Measurements from ENCODE around the gene SLC39A8. TPM values are rescaled to one million over a fixed set of nuclear protein-coding genes. Genes with fewer than 3 reads are reported as not detected.

The SLC39A8 gene
- total RNA-seq, 2 donors from 2014 or later: 64.4 to 76.4 TPM

DNA sequence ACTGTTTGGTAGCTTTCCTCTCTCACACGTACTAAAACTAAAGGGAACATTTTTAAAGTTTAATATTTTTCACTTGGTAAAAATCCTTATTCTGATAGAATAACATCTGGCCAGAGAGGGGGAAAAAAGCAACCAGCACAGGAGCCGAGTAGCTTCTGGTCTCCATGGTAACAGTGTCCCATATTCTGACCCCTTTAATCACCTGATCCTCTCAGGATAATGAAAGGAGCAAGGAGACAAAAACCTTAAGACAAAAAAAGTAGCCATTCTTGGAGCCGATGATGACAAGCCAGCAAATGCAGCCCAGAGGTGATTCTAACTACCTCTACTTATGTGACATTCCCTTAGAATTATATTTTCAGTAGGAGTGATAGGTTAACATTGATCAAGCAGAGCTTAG, 126.6 kb downstream of the SLC39A8 start:
- Mint-ChIP-seq H3K27ac (no peak overlapping the region), H3K4me1 (peaks cover 4% of the 10 kb centered on the region), H3K36me3 (ENCODE audit: low read depth) (no peaks in the 10 kb centered on the region), H3K4me3 (no peak overlapping the region), H3K27me3 (ENCODE audit: insufficient read depth) (no peaks in the 10 kb centered on the region), H3K9me3 (peaks cover 3% of the 10 kb centered on the region)
- Histone ChIP-seq H3K9ac (ENCODE audit: extremely low read depth, low read length, poor library complexity, severe bottlenecking) (no peak overlapping the region), H3K27ac (ENCODE audit: low read depth, low read length) (no peak overlapping the region), H3K27me3 (ENCODE audit: control insufficient read depth, insufficient read depth, low read length, poor library complexity, severe bottlenecking) (no peaks in the 10 kb centered on the region), H3K9me3 (ENCODE audit: control insufficient read depth, low read length) (no peaks in the 10 kb centered on the region), H3K36me3 (ENCODE audit: control insufficient read depth, insufficient read depth, low read length) (no peaks in the 10 kb centered on the region), H3K4me1 (ENCODE audit: control insufficient read depth, insufficient read depth, low read length) (no peaks in the 10 kb centered on the region), H3K4me3 (ENCODE audit: low read length) (no peak overlapping the region)
- no peak for DNase-seq
- TF ChIP-seq, protein P1, sequence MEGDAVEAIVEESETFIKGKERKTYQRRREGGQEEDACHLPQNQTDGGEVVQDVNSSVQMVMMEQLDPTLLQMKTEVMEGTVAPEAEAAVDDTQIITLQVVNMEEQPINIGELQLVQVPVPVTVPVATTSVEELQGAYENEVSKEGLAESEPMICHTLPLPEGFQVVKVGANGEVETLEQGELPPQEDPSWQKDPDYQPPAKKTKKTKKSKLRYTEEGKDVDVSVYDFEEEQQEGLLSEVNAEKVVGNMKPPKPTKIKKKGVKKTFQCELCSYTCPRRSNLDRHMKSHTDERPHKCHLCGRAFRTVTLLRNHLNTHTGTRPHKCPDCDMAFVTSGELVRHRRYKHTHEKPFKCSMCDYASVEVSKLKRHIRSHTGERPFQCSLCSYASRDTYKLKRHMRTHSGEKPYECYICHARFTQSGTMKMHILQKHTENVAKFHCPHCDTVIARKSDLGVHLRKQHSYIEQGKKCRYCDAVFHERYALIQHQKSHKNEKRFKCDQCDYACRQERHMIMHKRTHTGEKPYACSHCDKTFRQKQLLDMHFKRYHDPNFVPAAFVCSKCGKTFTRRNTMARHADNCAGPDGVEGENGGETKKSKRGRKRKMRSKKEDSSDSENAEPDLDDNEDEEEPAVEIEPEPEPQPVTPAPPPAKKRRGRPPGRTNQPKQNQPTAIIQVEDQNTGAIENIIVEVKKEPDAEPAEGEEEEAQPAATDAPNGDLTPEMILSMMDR (conservative IDR thresholded peaks at IDR 0.05): no peak
- WGBS, 2 experiments (ENCODE audit: insufficient coverage in 1 of 2, insufficient read length in 1 of 2): 80% methylated on average over 2 of the region's 3 CpGs; no CpG with 5 or more reads in 1 of the 2 experiments

DNA sequence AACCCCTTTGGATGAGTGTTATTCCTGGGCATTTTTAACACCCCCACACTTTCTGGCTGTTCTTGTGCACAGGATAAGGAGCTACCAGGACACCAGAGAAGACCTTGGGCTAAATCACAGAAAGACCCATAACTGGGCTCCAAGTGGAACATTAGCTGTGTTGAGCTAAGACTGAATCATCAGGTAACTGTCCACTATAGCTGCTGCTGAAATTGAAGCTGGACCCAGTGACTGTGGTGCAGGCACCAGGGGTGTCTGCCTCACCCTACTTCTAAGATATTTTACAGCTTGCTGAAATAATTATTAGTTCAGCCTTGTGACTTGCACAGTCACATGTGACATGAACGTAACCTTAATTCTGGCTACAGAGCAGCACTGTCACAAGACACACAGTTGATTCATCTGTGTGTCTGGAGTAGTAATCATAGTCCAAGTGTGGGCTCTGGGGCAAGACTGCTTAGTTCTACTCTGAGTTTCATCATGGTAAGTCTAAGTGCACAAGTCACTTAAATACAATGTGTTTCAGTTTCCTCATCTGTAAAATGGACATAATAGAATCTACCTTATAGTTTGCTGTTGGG, 127.4 kb downstream of the SLC39A8 start:
- H3K9me3 Mint-ChIP-seq: peaks cover 3% of the 10 kb centered on the region
- DNase-seq: no peak
- H3K27ac Mint-ChIP-seq: no peak overlapping the region
- no peaks in the 10 kb centered on the region for H3K36me3 Mint-ChIP-seq (ENCODE audit: low read depth)
- Histone ChIP-seq H3K4me1 (ENCODE audit: control insufficient read depth, insufficient read depth, low read length) (no peaks in the 10 kb centered on the region), H3K27ac (ENCODE audit: low read depth, low read length) (no peak overlapping the region), H3K27me3 (ENCODE audit: control insufficient read depth, insufficient read depth, low read length, poor library complexity, severe bottlenecking) (no peaks in the 10 kb centered on the region), H3K4me3 (ENCODE audit: low read length) (no peak overlapping the region), H3K9ac (ENCODE audit: extremely low read depth, low read length, poor library complexity, severe bottlenecking) (no peak overlapping the region), H3K36me3 (ENCODE audit: control insufficient read depth, insufficient read depth, low read length) (no peaks in the 10 kb centered on the region), H3K9me3 (ENCODE audit: control insufficient read depth, low read length) (no peaks in the 10 kb centered on the region)
- 88 to 100% methylated on average over 1 of the region's 1 CpG for WGBS, 2 experiments (ENCODE audit: insufficient coverage in 1 of 2, insufficient read length in 1 of 2)
- no peak overlapping the region for H3K4me3 Mint-ChIP-seq
- TF ChIP-seq, protein P1 (conservative IDR thresholded peaks at IDR 0.05): no peak
- H3K27me3 Mint-ChIP-seq (ENCODE audit: insufficient read depth): no peaks in the 10 kb centered on the region
- H3K4me1 Mint-ChIP-seq: peaks cover 4% of the 10 kb centered on the region

DNA sequence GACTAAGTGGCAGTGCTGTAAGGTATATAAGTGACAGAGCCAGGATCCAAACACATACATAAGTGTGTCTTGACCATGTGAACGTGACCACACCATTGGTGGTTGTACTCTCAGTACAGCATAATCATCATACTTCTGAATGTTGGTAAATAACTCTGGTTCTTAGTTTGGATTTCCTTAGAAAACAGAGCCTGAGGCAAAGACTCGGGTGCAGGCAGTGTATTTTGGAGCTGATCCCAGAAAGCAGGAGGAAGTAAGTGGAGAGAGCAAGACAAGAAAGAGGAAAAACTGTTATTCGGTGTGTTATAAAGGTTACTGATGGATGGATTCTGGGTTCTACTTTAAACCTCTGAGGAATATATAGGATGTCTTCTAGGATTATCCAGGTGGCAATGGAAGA, 127.9 kb downstream of the SLC39A8 start:
- no peaks in the 10 kb centered on the region for H3K27me3 Mint-ChIP-seq (ENCODE audit: insufficient read depth)
- no peak overlapping the region for H3K9ac ChIP-seq (ENCODE audit: extremely low read depth, low read length, poor library complexity, severe bottlenecking)
- no peak overlapping the region for H3K4me3 ChIP-seq (ENCODE audit: low read length)
- 93 to 97% methylated on average over 3 of the region's 3 CpGs for WGBS, 2 experiments (ENCODE audit: insufficient coverage in 1 of 2, insufficient read length in 1 of 2)
- no peaks in the 10 kb centered on the region for H3K9me3 ChIP-seq (ENCODE audit: control insufficient read depth, low read length)
- no peaks in the 10 kb centered on the region for H3K27me3 ChIP-seq (ENCODE audit: control insufficient read depth, insufficient read depth, low read length, poor library complexity, severe bottlenecking)
- H3K27ac ChIP-seq (ENCODE audit: low read depth, low read length): no peak overlapping the region
- peaks cover 4% of the 10 kb centered on the region for H3K4me1 Mint-ChIP-seq
- H3K4me1 ChIP-seq (ENCODE audit: control insufficient read depth, insufficient read depth, low read length): no peaks in the 10 kb centered on the region
- H3K36me3 ChIP-seq (ENCODE audit: control insufficient read depth, insufficient read depth, low read length): no peaks in the 10 kb centered on the region
- H3K9me3 Mint-ChIP-seq: peaks cover 3% of the 10 kb centered on the region
- no peak overlapping the region for H3K4me3 Mint-ChIP-seq
- no peak overlapping the region for H3K27ac Mint-ChIP-seq
- no peaks in the 10 kb centered on the region for H3K36me3 Mint-ChIP-seq (ENCODE audit: low read depth)
- TF ChIP-seq, protein P1 (conservative IDR thresholded peaks at IDR 0.05): no peak
- DNase-seq: no peak
